Suprapubic skin (tissue), 4 donors: ENCODE results near the gene SF3A2.

Experiments
- EP300 ChIP-seq: sonication (generic); formaldehyde crosslinking; IDR thresholded peaks from one replicate; pipeline ENCODE4 v1.6.1; 2017; ENCODE audit warnings: antibody characterized with exemption
- POLR2A ChIP-seq, 2 donors: fragments of 450-650 bp; IDR thresholded peaks; one replicate each; pipeline ENCODE4 v1.6.1; 2017; ENCODE audit warnings: antibody characterized with exemption in 2 of 2, mild to moderate bottlenecking in 2 of 2, moderate library complexity in 2 of 2
- POLR2AphosphoS5 ChIP-seq, 3 donors: sonication (generic); formaldehyde crosslinking; IDR thresholded peaks; one replicate each; pipeline ENCODE4 v1.6.1; 2017; ENCODE audit warnings: antibody characterized with exemption in 3 of 3

- TF ChIP-seq POLR2A (IDR thresholded peaks at IDR 0.05) (no peak), EP300 (no peak), POLR2AphosphoS5 (IDR thresholded peaks at IDR 0.05) (no peak)
Measured at GRCh38 chr19:2225415-2226050, 11.1 kb upstream of the SF3A2 start.
